Esophagus muscularis mucosa (tissue), 4 donors: Measurements from ENCODE around the gene GJB6.

Experiments used
- CTCF ChIP-seq, 3 experiments: fragments of 200-600 bp in 2 of 3; fragments of 450-650 bp in 1 of 3; sonication (generic) in 2 of 3; IDR thresholded peaks; one replicate each; pipeline ENCODE4 v1.5.1; 2017 to 2019; ENCODE audit warnings: antibody characterized with exemption in 3 of 3, mild to moderate bottlenecking in 2 of 3, moderate library complexity in 1 of 3
- EP300 ChIP-seq: sonication (generic); formaldehyde crosslinking; IDR thresholded peaks from one replicate; pipeline ENCODE4 v1.6.1; 2017; ENCODE audit warnings: antibody characterized with exemption
- POLR2AphosphoS5 ChIP-seq, 2 donors: sonication (generic); formaldehyde crosslinking; IDR thresholded peaks; one replicate each; pipeline ENCODE4 v1.6.1; 2017; ENCODE audit warnings: antibody characterized with exemption in 2 of 2

GRCh38 chr13:20185366-20186056 is 46.6 kb downstream of the GJB6 start:
- TF ChIP-seq CTCF (IDR thresholded peaks at IDR 0.05), result no peak
- TF ChIP-seq EP300, result no peak
- TF ChIP-seq POLR2AphosphoS5 (IDR thresholded peaks at IDR 0.05), result no peak
